MM.1S (cell line): ENCODE results near the gene CHMP6.

ENCODE experiments used
- EZH2 ChIP-seq: fragments of 300-600 bp; sonication (generic); optimal IDR thresholded peaks from 2 replicates; pipeline ENCODE3; 2017; ENCODE audit warnings: low read depth, mild to moderate bottlenecking, antibody characterized with exemption, low read length, mixed read lengths
- EZH2phosphoT487 ChIP-seq: fragments of 300-600 bp; sonication (generic); IDR thresholded peaks from 2 replicates; pipeline ENCODE4 v1.6.1; 2018; ENCODE audit warnings: antibody characterized with exemption, low read length
- TF ChIP-seq, protein P1 (sequence below): fragments of 300-600 bp; sonication (generic); IDR thresholded peaks from 2 replicates; pipeline ENCODE4 v1.5.1; 2016; ENCODE audit warnings: antibody characterized with exemption, low read length, mixed read lengths

- TF ChIP-seq, protein P1, sequence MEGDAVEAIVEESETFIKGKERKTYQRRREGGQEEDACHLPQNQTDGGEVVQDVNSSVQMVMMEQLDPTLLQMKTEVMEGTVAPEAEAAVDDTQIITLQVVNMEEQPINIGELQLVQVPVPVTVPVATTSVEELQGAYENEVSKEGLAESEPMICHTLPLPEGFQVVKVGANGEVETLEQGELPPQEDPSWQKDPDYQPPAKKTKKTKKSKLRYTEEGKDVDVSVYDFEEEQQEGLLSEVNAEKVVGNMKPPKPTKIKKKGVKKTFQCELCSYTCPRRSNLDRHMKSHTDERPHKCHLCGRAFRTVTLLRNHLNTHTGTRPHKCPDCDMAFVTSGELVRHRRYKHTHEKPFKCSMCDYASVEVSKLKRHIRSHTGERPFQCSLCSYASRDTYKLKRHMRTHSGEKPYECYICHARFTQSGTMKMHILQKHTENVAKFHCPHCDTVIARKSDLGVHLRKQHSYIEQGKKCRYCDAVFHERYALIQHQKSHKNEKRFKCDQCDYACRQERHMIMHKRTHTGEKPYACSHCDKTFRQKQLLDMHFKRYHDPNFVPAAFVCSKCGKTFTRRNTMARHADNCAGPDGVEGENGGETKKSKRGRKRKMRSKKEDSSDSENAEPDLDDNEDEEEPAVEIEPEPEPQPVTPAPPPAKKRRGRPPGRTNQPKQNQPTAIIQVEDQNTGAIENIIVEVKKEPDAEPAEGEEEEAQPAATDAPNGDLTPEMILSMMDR = no peak
- TF ChIP-seq EZH2phosphoT487 (no peak), EZH2 (no peak)
Measured at GRCh38 chr17:80950466-80951120, 41.0 kb upstream of the CHMP6 start.
